Measurements from ENCODE around the gene SEPTIN11.

The SEPTIN11 gene

GRCh38 chr4:76980261-76980660 is 30.7 kb downstream of the SEPTIN11 start:
- no peak for DNase-seq (ENCODE audit: extremely low read depth, low read depth)
- no peak for TF ChIP-seq CTCF (IDR thresholded peaks at IDR 0.05; ENCODE audit: low read depth, low read length)

GRCh38 chr4:76981644-76982043 is 32.1 kb downstream of the SEPTIN11 start:
- DNase-seq (ENCODE audit: extremely low read depth, low read depth) = no peak
- TF ChIP-seq CTCF (IDR thresholded peaks at IDR 0.05; ENCODE audit: low read depth, low read length) = no peak

GRCh38 chr4:76982638-76983584 is 33.4 kb downstream of the SEPTIN11 start:
- DNase-seq (ENCODE audit: extremely low read depth, low read depth) = no peak
- TF ChIP-seq CTCF (IDR thresholded peaks at IDR 0.05; ENCODE audit: low read depth, low read length) = peak; percentile 1; the same call in 1 of the 2 replicates

GRCh38 chr4:76984127-76984526 is 34.6 kb downstream of the SEPTIN11 start:
- peak; percentile 28 for TF ChIP-seq CTCF (IDR thresholded peaks at IDR 0.05; ENCODE audit: low read depth, low read length)
- no peak for DNase-seq (ENCODE audit: extremely low read depth, low read depth)

- no peak for TF ChIP-seq CTCF (IDR thresholded peaks at IDR 0.05; ENCODE audit: low read depth, low read length)
- peak; percentile 98 for DNase-seq (ENCODE audit: extremely low read depth, low read depth)
These were observed 35.2 kb downstream of the SEPTIN11 start for GRCh38 chr4:76984788-76985211.

- peak; percentile 34 for TF ChIP-seq CTCF (IDR thresholded peaks at IDR 0.05; ENCODE audit: low read depth, low read length)
- DNase-seq (ENCODE audit: extremely low read depth, low read depth) = peak; percentile 92
These were observed 37.6 kb downstream of the SEPTIN11 start for GRCh38 chr4:76987153-76987591.

- TF ChIP-seq CTCF (IDR thresholded peaks at IDR 0.05; ENCODE audit: low read depth, low read length) = peak; percentile 10
- DNase-seq (ENCODE audit: extremely low read depth, low read depth) = no peak
These were observed 38.1 kb downstream of the SEPTIN11 start for GRCh38 chr4:76987685-76988084.
